HFF-Myc (cell line): ENCODE measurements around the gene OR5B12.
"Not testable (repeated sequence)": the region's sequence is repeated elsewhere in the genome, so short reads cannot be mapped to it uniquely, and the experiment has no call there.

Source experiments
- DNase-seq: peaks from one replicate; pipeline ENCODE4 v3.0.0-alpha.2; 2011; ENCODE audit warnings: low read depth; ENCODE audit errors: extremely low read depth
- H3K4me3 ChIP-seq: replicated peaks from 2 replicates; pipeline ENCODE4 v1.5.1; 2011; ENCODE audit warnings: low read depth, mild to moderate bottlenecking, control low read depth, low read length
- CTCF ChIP-seq: IDR thresholded peaks from 2 replicates; pipeline ENCODE4 v1.5.1; 2012; ENCODE audit warnings: mild to moderate bottlenecking, low read depth, low read length, control low read depth; ENCODE audit errors: missing control alignments

Gene OR5B12

GRCh38 chr11:58428021-58428420, 14.0 kb downstream of the OR5B12 start, which contains the start of gene OR5B2:
OR5B2 (minus strand) TSS chr11:58428121; CDS start chr11:58423261, 4,860 bp downstream.
- DNase-seq: no peak
- no peak for TF ChIP-seq CTCF
- no peak within 1 kb of the TSS for H3K4me3 ChIP-seq

GRCh38 chr11:58406774-58407173, 35.3 kb downstream of the OR5B12 start, which contains the start of gene OR5B3:
OR5B3 (minus strand) TSS chr11:58406874; CDS start chr11:58403409, 3,465 bp downstream.
- no peak within 1 kb of the TSS for H3K4me3 ChIP-seq
- no peak for TF ChIP-seq CTCF
- DNase-seq: no peak

- DNase-seq, H3K4me3 ChIP-seq: not testable (repeated sequence)
Measured at GRCh38 chr11:58399622-58400021, 42.4 kb downstream of the OR5B12 start.

GRCh38 chr11:58395581-58395980, 46.5 kb downstream of the OR5B12 start:
- DNase-seq: no peak
- H3K4me3 ChIP-seq: no peak overlapping the region
- no peak for TF ChIP-seq CTCF

GRCh38 chr11:58394195-58394594, 47.8 kb downstream of the OR5B12 start:
- H3K4me3 ChIP-seq: no peak overlapping the region
- DNase-seq: no peak
- no peak for TF ChIP-seq CTCF

- TF ChIP-seq CTCF: no peak
- H3K4me3 ChIP-seq: no peak overlapping the region
- no peak for DNase-seq
Measured at GRCh38 chr11:58392746-58393145, 49.3 kb downstream of the OR5B12 start.

GRCh38 chr11:58391879-58392278, 50.2 kb downstream of the OR5B12 start:
- H3K4me3 ChIP-seq: no peak overlapping the region
- no peak for TF ChIP-seq CTCF
- DNase-seq: no peak
